ENCODE measurements around the gene HOXA10.
A peak's percentile ranks its signal among the peaks of the same experiment; 100 is the strongest.

The HOXA10 gene

DNA sequence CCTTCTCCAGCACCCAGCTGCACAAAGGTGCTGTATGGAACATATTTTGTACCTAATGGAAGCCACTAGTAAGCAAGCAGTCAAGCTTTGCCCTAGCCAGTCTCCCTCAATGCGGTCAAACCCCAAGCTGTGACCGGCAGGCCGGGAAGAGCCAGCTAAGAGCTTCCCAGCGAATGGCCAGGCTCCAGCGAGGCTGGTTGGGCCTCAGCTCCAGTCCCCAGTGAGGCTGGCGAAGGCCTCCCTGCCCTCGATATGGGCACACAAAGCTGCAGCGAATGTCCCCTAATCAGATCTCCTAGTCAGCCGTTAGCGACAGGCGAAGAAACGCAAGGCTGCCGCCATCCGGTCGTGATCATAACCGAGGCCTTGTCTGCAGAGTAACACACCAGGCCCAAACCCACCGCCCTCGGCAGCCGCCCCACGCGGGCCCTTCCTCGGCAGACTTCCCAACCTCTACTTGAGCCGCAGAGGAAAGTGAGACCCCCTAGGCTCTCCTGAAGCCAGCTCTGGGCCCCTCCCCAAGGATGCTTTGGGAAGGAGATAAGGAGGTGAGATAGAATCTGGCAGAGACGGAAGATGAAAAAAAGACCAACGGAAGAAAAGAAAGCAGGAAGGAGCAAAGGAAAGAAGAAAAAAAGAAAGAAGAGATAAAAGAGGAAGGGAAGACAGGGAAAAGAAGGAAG lies 5.7 kb downstream of the HOXA10 start:
- DNase-seq (ENCODE audit: extremely low read depth in 1 of 2, low read depth in 1 of 2), result no peak

DNA sequence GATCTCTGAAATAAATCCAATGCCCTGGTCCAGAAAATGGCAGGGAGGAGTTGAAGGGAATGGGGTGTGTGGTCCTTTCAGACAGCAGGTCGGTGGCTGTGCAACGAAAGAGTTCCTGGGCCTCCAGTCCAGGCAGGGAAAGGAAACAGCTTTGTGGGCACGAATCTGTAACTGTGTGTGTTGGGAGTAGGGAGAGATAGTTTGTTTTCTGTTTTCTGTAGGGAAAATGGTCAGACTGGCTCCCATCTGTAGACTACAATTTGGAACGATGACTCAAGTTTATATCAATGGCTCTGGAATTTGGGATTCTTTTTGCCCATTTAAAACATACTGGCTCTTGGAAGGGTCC lies 6.2 kb downstream of the HOXA10 start:
- DNase-seq (ENCODE audit: extremely low read depth in 1 of 2, low read depth in 1 of 2), result no peak

DNA sequence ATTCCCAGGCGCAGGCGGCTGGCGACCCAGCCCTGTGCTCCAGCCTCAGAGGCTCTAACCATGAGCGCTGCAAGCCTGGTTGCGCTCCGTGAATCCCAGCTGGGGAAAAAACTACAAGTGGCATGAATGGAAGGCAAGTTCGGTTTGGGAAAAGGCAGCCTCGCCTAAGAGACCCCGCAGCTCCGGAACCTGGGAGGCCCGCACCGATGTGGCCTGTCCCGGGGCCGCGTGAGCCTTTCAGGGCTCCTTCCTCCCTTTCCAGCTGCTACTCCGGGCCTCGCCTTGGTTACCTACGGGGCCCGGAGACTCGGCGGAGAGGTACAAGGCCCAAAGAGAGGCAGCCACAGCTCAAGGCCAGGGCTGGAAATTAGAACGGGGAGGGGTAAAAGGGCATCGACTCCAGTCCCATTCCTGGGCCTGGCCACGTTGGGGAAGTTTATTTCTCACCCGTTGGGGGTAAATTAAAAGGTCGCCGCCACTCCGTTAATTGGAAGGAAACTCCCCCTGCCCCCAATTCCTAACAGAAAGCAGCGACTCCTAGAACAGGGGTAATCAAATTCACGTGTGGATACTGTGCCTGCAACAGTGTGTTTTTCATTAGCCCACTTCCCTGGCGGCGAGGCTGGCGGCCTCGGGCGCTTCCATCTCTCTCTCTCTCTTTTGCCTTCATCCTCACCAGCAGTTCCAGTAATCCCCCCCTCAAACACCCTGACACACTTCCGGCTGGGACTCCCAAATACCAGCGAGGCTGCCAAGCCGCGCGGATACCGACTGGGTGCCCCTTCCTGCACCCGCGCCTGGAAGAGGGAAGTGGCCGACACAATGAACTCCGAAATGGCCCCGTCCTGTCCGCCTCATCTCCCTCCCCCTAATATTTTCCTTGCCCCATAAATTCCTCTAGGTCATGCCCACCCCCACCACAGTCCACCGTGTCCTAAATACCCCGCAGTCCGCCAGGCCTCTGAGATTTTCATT lies 7.3 kb downstream of the HOXA10 start:
- DNase-seq (ENCODE audit: extremely low read depth in 1 of 2, low read depth in 1 of 2), result no peak

DNA sequence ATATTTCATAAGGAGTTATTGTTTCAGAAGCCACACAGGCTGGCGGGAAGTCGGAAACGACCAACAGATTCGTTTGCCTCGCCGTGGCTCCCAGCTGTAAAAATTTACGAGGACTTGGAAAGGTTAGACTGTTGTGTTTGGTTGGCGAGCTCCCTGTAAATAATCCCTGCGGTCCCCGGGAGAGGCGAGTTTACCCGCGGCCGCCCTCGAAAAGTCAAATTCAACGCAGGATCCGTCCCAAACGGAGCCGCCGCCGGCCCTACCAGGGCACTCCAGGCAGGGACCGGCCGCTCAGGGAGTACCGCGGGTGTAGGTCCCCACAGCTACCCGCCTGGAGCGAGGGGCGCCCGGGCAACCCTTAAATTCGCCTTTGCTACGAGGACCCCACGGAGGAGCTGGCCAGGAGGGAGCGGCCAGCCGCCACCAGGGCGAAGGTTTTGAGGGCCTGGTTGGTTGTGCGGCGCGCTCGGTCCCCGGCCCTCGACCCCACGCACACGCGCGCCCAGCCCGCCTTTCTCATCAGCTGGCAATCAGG lies 8.1 kb downstream of the HOXA10 start:
- DNase-seq (ENCODE audit: extremely low read depth in 1 of 2, low read depth in 1 of 2), result no peak

DNA sequence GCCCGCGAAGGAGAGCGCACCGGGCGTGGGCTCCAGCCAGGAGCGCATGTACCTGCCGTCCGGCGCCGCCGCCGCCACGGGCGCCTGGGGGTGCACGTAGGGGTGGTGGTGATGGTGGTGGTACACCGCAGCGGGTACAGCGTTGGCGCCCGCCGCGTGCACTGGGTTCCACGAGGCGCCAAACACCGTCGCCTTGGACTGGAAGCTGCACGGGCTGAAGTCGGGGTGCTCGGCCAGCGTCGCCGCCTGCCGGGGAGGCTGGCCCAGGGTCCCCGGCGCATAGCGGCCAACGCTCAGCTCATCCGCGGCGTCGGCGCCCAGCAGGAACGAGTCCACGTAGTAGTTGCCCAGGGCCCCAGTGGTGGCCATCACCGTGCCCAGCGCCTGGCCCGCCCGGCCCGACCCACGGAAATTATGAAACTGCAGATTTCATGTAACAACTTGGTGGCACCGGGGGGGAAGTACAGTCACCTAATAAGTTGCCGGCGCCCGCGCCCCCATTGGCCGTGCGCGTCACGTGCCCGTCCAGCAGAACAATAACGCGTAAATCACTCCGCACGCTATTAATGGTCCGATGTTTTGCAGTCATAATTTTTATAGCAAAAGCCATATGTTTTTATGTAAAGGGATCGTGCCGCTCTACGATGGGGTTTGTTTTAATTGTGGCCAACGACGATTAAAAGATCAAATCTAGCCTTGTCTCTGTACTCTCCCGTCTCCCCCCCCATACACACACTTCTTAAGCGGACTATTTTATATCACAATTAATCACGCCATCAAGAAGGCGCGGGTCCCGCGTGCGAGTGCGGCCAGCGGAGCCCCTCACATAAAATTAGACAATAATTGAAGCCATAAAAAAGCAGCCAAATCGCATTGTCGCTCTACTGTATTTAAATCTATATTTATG lies 8.8 kb downstream of the HOXA10 start, which contains the start of gene HOXA9:
TSS of gene HOXA9 (minus strand) at position 449 of the 907 bp plus-strand sequence. CDS start at position 369, 80 bp downstream.
- DNase-seq (ENCODE audit: extremely low read depth in 1 of 2, low read depth in 1 of 2), result no peak

DNA sequence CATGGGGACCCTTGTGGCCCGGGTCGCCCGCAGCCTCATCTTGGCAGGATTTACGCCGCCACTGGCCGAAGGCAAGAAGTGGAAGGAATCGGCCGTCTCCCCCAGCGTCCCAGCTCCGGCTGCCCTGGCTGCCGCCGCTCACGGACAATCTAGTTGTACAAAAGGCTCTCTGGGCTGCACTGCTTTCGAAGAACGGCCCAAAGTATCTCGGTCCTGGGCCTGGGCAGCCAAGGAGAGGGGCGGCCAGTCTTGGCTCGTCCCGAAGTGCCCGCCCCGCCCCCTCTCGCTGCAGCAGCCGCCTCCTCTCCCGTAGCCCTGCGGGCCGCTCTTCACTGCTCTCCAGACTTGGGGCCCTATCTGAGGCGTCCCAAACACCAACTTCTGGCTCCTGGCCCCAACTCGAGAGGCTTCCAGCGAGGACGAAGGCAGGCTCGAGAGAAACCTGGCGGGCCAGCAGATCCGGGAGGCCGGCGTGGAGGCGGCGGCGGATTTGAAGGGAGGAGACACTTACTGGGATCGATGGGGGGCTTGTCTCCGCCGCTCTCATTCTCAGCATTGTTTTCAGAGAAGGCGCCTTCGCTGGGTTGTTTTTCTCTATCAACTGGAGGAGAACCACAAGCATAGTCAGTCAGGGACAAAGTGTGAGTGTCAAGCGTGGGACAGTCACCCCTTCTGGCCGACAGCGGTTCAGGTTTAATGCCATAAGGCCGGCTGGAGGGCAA lies 9.6 kb downstream of the HOXA10 start:
- DNase-seq (ENCODE audit: extremely low read depth in 1 of 2, low read depth in 1 of 2), result no peak

DNA sequence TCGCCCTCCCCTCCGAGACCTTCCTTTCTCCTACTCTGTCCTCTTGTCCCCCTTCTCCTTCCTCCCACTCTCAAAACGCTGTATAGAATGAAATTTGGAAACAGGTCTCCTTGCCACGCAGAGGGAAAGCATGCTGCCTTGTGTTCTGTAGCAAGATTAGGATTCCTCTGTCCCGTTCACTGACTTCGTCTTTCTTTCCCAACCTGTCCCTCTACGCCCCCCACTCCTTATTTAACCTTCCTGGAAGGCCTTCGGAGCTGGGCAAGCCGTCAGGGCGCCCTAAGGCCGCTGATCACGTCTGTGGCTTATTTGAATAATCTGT lies 10.1 kb downstream of the HOXA10 start:
- DNase-seq (ENCODE audit: extremely low read depth in 1 of 2, low read depth in 1 of 2), result no peak

DNA sequence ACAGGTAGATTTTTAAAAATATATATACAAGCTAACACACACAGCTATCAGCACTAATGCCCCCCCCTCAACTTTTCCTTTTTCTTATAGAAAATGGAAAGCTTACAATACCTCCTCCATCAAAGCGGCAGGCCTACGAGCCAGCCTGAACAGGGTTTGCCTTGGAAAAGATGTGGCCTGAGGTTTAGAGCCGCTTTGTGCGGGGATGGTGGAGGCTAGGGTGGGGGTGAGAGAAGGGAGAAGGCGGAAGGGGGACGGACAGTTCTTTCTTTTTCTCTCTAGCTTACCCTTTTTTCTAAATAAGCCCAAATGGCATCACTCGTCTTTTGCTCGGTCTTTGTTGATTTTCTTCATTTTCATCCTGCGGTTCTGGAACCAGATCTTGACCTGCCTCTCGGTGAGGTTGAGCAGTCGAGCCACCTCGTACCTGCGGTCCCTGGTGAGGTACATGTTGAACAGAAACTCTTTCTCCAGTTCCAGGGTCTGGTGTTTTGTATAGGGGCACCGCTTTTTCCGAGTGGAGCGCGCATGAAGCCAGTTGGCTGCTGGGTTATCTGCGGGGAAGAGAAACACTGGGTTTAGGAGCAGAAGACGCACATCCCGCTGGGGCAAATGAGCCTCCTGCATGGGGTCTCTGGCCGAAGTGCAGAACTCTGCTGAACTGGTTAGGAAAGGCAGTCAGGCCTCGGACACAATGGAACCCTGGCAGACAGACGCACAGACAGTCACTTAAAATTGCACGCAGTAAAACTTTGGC lies 10.7 kb downstream of the HOXA10 start:
- DNase-seq (ENCODE audit: extremely low read depth in 1 of 2, low read depth in 1 of 2), result no peak

DNA sequence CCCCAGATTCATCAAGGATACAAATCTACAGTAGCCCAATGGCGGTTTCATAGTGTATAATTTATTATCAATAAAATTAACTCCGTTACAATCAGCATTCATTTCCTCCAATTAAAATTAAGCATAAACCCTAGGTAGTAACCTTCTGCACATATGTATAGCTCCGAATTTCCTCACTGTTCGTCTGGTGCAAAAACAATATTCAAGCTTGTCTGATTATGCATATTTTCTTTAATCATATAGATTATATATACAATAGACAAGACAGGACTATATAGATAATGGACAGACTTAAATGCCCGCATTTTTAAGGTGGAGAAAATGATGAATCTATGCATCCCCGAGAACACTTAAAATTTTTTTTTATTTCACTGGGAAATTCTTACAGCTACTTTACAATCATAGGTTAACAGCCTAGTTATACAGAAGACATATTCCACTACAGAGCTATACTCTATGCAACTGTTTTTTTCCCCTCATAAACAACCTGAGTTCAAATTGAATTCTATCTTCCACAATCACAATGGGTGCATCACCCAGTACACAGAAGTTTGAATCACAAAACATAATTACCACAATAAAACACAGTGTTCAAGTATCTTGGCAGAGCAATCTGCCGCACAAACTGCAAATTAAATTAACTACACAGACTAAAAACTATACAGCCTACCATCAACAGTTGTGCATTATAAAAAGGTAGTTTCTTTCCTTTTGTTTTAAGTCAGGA lies 11.4 kb downstream of the HOXA10 start:
- DNase-seq (ENCODE audit: extremely low read depth in 1 of 2, low read depth in 1 of 2), result no peak

DNA sequence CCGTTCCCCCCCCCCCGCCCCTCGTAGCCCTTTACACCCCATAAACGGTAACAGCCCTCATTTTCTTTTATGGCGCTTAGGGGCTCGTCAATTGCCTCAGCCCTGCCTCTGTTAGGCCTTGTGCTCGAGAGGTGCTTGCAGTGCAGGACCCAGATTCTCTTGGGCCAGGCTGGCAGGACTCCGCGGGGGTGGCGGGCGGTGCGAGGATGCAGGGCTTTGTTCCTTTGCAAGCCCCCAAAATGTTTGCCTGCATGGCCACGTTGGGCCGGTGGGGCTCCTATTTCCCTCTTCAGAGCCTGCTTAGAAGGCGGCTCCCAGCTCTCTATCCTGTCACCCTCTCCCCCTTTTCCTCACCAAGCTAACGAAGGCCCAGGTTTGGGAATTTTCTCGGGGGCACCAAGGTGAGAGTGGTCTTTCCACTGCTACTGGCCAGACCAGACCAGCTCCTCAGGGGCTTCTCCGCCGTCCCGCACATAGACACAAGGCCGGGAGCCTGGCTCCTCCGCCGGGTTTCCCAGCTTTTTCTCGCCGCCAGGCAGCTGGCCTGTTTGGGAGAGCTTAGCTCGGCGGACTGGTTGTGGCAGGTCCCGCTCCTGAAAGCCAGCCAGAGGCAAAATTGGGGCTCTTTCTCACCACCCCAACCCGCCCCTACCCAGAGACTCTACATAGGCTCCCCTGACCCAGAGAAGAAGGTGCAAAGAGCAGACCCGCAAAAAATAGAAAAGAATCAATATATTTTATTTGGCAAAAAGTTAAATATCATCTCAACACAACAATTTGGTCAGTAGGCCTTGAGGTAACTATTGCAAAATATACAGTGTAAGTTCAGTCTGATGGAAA lies 12.2 kb downstream of the HOXA10 start:
- DNase-seq (ENCODE audit: extremely low read depth in 1 of 2, low read depth in 1 of 2), result no peak

DNA sequence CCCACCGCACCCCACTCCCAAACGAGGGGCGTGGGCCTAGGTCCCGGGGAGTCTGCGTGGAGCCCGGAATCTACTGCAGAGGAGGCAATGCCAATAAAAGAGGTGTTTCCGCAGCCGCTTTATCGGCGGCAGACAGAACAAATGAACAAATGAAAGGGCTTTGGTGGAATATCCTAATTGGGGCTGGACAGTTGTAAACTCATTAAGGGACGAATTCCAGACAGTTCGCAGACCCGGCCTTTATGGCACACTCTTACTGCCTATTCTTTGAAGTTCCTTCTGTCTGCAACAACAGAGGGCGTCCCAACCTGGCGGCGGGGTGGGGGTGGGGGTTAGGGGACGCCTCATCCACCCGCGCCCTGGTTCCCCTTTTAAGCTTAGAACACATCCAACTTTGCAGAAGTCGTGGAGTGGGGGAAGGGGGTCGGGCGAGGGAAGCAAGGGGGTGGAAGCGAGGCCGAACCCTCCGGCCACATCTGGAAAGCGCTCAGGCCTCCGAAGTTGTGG lies 12.9 kb downstream of the HOXA10 start:
- DNase-seq (ENCODE audit: extremely low read depth in 1 of 2, low read depth in 1 of 2), result no peak

DNA sequence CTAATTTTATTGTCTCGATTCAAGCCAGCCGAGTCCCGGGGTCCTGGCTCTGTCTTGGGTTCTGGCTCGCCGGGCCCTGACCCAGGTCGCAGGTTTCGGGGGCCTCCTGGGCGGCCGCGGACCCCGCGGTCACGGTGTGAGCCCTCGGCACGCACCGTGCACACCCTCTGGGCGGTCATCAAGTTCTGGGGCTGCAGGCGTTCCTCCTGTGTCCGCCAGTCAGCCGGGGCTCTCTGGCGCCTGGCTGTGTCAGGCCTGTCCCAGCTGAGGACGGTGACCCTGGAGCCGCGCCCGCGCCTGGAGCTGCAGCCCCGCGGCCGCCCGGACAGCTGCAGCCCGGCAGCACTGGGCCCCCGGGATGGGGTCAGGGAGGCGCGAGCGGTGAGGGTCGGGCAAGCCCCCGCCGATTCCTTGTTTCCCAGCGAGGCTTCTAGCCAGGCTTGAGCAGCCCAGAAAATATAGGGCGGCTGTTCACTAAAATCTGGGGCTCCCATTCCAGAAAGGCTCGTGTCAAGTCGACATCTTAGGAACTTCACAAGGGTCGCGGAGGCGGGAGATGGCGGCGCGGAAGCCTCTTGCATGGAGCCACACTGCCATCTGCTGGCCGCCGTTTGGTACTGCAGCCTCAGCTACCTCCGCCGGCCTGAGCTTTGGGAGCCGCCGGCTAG lies 13.4 kb downstream of the HOXA10 start:
- DNase-seq (ENCODE audit: extremely low read depth in 1 of 2, low read depth in 1 of 2), result peak; percentile 68 to 81

DNA sequence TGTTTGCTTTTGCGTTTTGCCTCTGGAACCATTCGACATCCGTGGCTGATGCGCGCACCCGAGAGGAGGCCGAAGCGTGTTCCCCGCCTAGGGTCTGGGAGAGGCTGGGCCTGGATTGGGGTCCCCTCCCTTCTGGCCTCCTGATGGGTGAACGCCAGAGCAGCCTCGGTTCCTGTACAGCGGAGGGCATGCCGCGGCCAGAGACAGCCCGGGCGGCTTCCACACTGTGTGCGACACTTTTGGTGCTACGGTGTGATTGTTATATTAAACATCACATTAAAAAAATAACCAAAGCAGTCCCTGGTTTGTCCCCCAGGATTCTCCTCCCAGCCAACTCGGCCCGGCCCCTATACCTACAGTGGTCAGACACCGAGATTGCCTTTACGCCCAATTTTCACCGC lies 14.0 kb downstream of the HOXA10 start:
- DNase-seq (ENCODE audit: extremely low read depth in 1 of 2, low read depth in 1 of 2), result no peak

DNA sequence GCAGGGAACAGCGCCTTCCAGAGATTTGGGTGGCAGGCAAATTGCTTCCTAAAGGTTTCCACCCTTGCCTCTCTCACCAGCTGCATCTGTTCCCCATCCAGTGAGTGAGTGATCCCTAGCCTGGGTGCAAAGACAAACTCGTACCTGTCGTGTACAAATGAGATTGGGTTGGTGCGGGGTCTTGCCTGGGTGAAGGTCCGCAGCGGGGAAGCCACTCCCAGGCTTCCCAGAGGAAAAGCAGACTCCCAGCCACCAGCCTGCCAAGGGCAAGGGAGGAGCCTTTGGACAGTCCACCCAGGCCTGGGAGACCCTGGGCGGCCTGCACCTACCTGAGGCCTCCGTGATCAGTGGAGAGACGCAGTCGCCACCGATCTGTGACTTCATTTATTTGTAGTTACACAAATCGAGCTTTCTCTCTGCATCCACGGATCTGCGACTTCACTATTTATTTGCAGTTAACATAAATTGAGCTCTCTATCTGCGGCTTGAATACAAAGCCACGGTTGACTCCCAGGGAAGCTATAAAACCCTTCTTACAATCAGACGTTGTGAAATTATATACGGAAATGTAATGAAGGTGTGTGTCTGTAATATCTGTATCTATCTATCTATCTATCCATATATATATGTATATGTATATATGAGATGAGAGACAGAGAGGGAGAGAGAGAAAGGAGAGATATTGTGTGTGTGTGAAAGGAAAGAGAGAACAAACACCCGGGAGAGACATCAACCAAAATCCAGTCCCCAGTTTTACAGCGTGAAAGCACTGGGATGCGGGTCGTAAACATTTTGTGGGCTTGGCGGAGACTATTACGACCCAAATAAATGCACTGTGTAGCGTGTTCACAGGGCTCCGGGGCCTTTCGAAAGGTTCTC lies 14.6 kb downstream of the HOXA10 start:
- DNase-seq (ENCODE audit: extremely low read depth in 1 of 2, low read depth in 1 of 2), result no peak

DNA sequence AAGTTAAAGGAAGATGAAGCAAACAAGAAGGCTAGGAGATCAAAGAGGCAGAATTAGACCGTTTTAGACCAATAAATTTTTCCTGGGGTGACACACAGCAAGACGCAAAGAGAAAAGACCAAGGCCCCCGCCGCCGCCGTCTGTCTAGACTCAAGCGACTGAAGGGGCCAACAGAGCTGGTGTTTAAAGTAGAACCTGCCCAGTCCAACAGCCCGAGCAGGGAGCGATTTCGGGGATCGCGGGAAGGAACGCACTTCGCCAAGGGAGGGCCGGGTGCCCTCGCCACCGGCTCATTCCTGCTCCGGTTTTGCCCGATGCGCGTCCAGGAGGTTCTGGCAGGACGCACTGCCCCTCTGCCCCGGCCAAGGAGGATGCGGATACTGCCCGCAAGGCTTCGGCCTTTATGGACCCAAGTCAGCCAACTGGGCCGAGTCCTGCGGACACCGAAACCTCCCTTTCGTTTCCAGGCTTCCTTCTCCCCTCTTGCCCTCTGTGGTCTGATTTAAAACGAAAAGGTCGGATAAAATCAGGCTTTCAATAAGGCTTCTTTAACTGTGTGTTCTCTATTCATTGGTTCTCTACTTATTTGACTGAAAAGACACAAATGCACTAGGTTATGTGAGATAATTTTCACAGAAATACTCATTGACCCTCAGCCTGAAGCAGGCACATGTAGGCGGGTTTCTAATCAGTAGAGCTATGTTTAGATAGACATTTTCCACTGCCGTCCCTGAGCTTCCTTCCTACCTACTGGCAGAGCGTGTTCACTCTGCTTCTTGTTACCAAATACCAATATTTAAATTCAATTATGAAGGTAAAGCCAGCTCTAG lies 15.5 kb downstream of the HOXA10 start:
- DNase-seq (ENCODE audit: extremely low read depth in 1 of 2, low read depth in 1 of 2), result no peak

Data from activated CD8-positive, alpha-beta memory T cell treated with anti-CD3 and anti-CD28 coated beads for 1 hour (primary cell).